Keratinocyte (primary cell): ENCODE measurements around the gene DIP2C.

Experiments
- CTCF ChIP-seq, 3 experiments: IDR thresholded peaks in 1 of 3; conservative IDR thresholded peaks in 1 of 3; optimal IDR thresholded peaks in 1 of 3; 2 replicates in 2 of 3; 3 replicates in 1 of 3; pipeline versions ENCODE3 to v1.5.1; 2011; ENCODE audit warnings: low read length in 3 of 3, mild to moderate bottlenecking in 3 of 3, moderate library complexity in 2 of 3, control low read depth in 1 of 3, inconsistent platforms in 1 of 3; ENCODE audit not compliant: insufficient read depth in 2 of 3; ENCODE audit errors: extremely low read depth in 1 of 3
- EZH2 ChIP-seq: IDR thresholded peaks from one replicate; pipeline ENCODE4 v1.6.1; 2012; ENCODE audit warnings: inconsistent platforms, mild to moderate bottlenecking, low read length, moderate library complexity

GRCh38 chr10:651692-652091, 37.8 kb downstream of the DIP2C start:
- TF ChIP-seq CTCF (optimal IDR thresholded peaks at IDR 0.05 in 1 of 3, IDR thresholded peaks at IDR 0.05 in 1 of 3, conservative IDR thresholded peaks at IDR 0.05 in 1 of 3; ENCODE audit: extremely low read depth in 1 of 3, insufficient read depth in 2 of 3, low read length in 3 of 3), result no peak
- no peak for TF ChIP-seq EZH2
